ENCODE data around the gene ZC3H18.

ZC3H18 gene

GRCh38 chr16:88631920-88632586 is 61.9 kb downstream of the ZC3H18 start:
- DNase-seq = no peak
- in situ Hi-C loops (cut with MboI; ENCODE audit: low pct_unique_long_range_greater_than_20kb, low sequenced_read_pairs) = no loop called here

GRCh38 chr16:88632587-88632930 is 62.4 kb downstream of the ZC3H18 start:
- in situ Hi-C loops (cut with MboI; ENCODE audit: low pct_unique_long_range_greater_than_20kb, low sequenced_read_pairs) = no loop called here
- no peak for DNase-seq

GRCh38 chr16:88633684-88634140 is 63.5 kb downstream of the ZC3H18 start:
- in situ Hi-C loops (cut with MboI; ENCODE audit: low pct_unique_long_range_greater_than_20kb, low sequenced_read_pairs) = no loop called here
- DNase-seq = no peak

- in situ Hi-C loops (cut with MboI; ENCODE audit: low pct_unique_long_range_greater_than_20kb, low sequenced_read_pairs) = no loop called here
These were observed 64.2 kb downstream of the ZC3H18 start for GRCh38 chr16:88634141-88634993.

GRCh38 chr16:88634994-88635670 is 64.9 kb downstream of the ZC3H18 start:
- DNase-seq = no peak
- in situ Hi-C loops (cut with MboI; ENCODE audit: low pct_unique_long_range_greater_than_20kb, low sequenced_read_pairs) = no loop called here

More at GRCh38 chr16:88634141-88634993, 64.2 kb downstream of the ZC3H18 start:
- no peak for DNase-seq

GRCh38 chr16:88635671-88636319 is 65.6 kb downstream of the ZC3H18 start:
- no peak for DNase-seq
- in situ Hi-C loops (cut with MboI; ENCODE audit: low pct_unique_long_range_greater_than_20kb, low sequenced_read_pairs) = no loop called here

GRCh38 chr16:88636488-88637265 is 66.5 kb downstream of the ZC3H18 start:
- in situ Hi-C loops (cut with MboI; ENCODE audit: low pct_unique_long_range_greater_than_20kb, low sequenced_read_pairs) = no loop called here
- DNase-seq = no peak

- in situ Hi-C loops (cut with MboI; ENCODE audit: low pct_unique_long_range_greater_than_20kb, low sequenced_read_pairs) = no loop called here
- DNase-seq = no peak
These were observed 68.4 kb downstream of the ZC3H18 start, which contains the start of gene IL17C for GRCh38 chr16:88638323-88639230. IL17C (plus strand) TSS chr16:88638572; CDS start chr16:88638642, 70 bp downstream.

GRCh38 chr16:88639231-88640038 is 69.2 kb downstream of the ZC3H18 start:
- in situ Hi-C loops (cut with MboI; ENCODE audit: low pct_unique_long_range_greater_than_20kb, low sequenced_read_pairs) = no loop called here
- no peak for DNase-seq

- in situ Hi-C loops (cut with MboI; ENCODE audit: low pct_unique_long_range_greater_than_20kb, low sequenced_read_pairs) = no loop called here
- DNase-seq = no peak
These were observed 69.9 kb downstream of the ZC3H18 start for GRCh38 chr16:88640039-88640495.

- in situ Hi-C loops (cut with MboI; ENCODE audit: low pct_unique_long_range_greater_than_20kb, low sequenced_read_pairs) = no loop called here
- DNase-seq = no peak
These were observed 70.5 kb downstream of the ZC3H18 start for GRCh38 chr16:88640498-88641247.

- no peak for DNase-seq
- in situ Hi-C loops (cut with MboI; ENCODE audit: low pct_unique_long_range_greater_than_20kb, low sequenced_read_pairs) = no loop called here
These were observed 72.9 kb downstream of the ZC3H18 start for GRCh38 chr16:88642881-88643643.

- in situ Hi-C loops (cut with MboI; ENCODE audit: low pct_unique_long_range_greater_than_20kb, low sequenced_read_pairs) = no loop called here
- no peak for DNase-seq
These were observed 73.4 kb downstream of the ZC3H18 start for GRCh38 chr16:88643644-88643932.

GRCh38 chr16:88645455-88645854 is 75.3 kb downstream of the ZC3H18 start:
- no peak for DNase-seq
- in situ Hi-C loops (cut with MboI; ENCODE audit: low pct_unique_long_range_greater_than_20kb, low sequenced_read_pairs) = no loop called here

GRCh38 chr16:88645941-88646340 is 75.7 kb downstream of the ZC3H18 start:
- no peak for DNase-seq
- in situ Hi-C loops (cut with MboI; ENCODE audit: low pct_unique_long_range_greater_than_20kb, low sequenced_read_pairs) = no loop called here

Measured in KBM-7 (cell line).